ENCODE results near the gene CRYGA.
"Not testable (repeated sequence)": the region's sequence is repeated elsewhere in the genome, so short reads cannot be mapped to it uniquely, and the experiment has no call there.

The CRYGA gene

DNA sequence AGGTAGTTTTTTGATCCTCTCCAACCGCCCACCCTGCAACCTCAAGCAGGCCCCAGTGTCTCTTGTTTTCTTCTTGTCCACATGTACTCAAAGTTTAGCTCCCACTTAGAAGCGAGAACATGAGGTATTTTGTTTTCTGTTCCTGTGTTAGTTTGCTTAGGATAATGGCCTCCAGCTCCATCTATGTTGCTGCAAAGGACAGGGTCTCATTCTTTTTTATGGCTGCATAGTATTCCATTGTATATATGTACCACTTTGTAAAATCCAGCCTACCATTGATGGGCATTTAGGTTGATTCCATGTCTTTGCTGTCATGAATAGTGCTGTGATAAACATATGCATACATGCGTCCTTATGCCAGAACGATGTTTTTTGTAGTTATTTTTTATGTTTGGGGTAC is 36.3 kb downstream of the CRYGA start:
- H3K27ac ChIP-seq (ENCODE audit: insufficient read depth, low read depth, low read length, poor library complexity, severe bottlenecking): no peak overlapping the region
- H3K9me3 ChIP-seq (ENCODE audit: control insufficient read depth, low read length): no peaks in the 10 kb centered on the region
- WGBS, 2 experiments: 92 to 94% methylated on average over 2 to 4 of the region's 4 CpGs
- no peaks in the 10 kb centered on the region for H3K4me1 ChIP-seq (ENCODE audit: control insufficient read depth, insufficient read depth, low read length)
- H3K27me3 ChIP-seq (ENCODE audit: control insufficient read depth, insufficient read depth, low read length, poor library complexity, severe bottlenecking): no peaks in the 10 kb centered on the region
- no peaks in the 10 kb centered on the region for H3K36me3 ChIP-seq (ENCODE audit: control insufficient read depth, insufficient read depth, low read length)
- H3K4me3 ChIP-seq (ENCODE audit: insufficient read depth, low read depth, low read length): no peak overlapping the region

DNA sequence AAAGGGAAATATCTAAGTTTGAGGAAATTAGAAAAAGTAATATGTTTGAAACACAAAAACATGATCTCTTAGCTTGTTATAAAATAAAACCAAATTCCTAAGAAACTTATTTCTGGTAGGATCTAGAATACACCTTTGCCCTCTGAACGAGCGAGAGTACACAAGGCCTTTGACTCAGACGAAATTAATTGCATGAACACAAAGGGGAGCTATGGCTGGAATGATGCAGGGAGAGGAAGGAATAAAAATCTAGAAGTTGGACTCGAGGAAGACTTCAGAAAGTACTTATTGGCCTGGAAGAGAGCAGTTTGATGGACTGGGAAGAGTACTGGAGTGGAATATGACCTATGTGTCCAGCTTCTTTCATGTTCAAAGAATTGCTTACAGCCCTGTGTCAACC is 38.1 kb downstream of the CRYGA start:
- no peaks in the 10 kb centered on the region for H3K36me3 ChIP-seq (ENCODE audit: control insufficient read depth, insufficient read depth, low read length)
- no peaks in the 10 kb centered on the region for H3K27me3 ChIP-seq (ENCODE audit: control insufficient read depth, insufficient read depth, low read length, poor library complexity, severe bottlenecking)
- 87 to 90% methylated on average over 4 of the region's 4 CpGs for WGBS, 2 experiments
- no peaks in the 10 kb centered on the region for H3K9me3 ChIP-seq (ENCODE audit: control insufficient read depth, low read length)
- no peaks in the 10 kb centered on the region for H3K4me1 ChIP-seq (ENCODE audit: control insufficient read depth, insufficient read depth, low read length)
- H3K27ac ChIP-seq (ENCODE audit: insufficient read depth, low read depth, low read length, poor library complexity, severe bottlenecking): no peak overlapping the region
- no peak overlapping the region for H3K4me3 ChIP-seq (ENCODE audit: insufficient read depth, low read depth, low read length)

- not testable (repeated sequence) for H3K27me3 ChIP-seq (ENCODE audit: control insufficient read depth, insufficient read depth, low read length, poor library complexity, severe bottlenecking); H3K4me3 ChIP-seq (ENCODE audit: insufficient read depth, low read depth, low read length); H3K36me3 ChIP-seq (ENCODE audit: control insufficient read depth, insufficient read depth, low read length); H3K9me3 ChIP-seq (ENCODE audit: control insufficient read depth, low read length); H3K4me1 ChIP-seq (ENCODE audit: control insufficient read depth, insufficient read depth, low read length); H3K27ac ChIP-seq (ENCODE audit: insufficient read depth, low read depth, low read length, poor library complexity, severe bottlenecking)
- 80 to 83% methylated on average over 46 of the region's 46 CpGs for WGBS, 2 experiments
These were observed 39.2 kb downstream of the CRYGA start, which contains the start of gene CRYGD for GRCh38 chr2:208124013-208124715. Gene CRYGD (minus strand): TSS chr2:208124524. CDS start chr2:208124473, 51 bp downstream.

DNA sequence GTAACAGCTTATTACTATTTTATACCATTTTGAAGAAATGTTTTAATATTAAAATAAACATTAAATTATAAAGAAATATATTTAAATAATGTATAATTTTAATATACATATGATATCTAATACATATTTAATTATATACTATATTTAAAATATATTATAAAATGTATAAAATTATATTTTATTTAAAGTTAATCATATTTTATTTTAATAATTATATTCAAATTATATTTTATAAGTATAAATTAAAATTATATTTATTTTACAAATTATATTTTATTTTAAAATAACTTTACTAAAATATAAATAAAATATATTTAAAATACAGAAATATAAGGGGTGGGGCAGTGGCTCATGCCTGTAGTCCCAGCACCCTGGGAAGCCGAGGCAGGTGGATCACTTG is 41.1 kb downstream of the CRYGA start:
- 90 to 95% methylated on average over 1 of the region's 1 CpG for WGBS, 2 experiments
- no peaks in the 10 kb centered on the region for H3K27me3 ChIP-seq (ENCODE audit: control insufficient read depth, insufficient read depth, low read length, poor library complexity, severe bottlenecking)
- H3K27ac ChIP-seq (ENCODE audit: insufficient read depth, low read depth, low read length, poor library complexity, severe bottlenecking): no peak overlapping the region
- H3K9me3 ChIP-seq (ENCODE audit: control insufficient read depth, low read length): no peaks in the 10 kb centered on the region
- no peaks in the 10 kb centered on the region for H3K4me1 ChIP-seq (ENCODE audit: control insufficient read depth, insufficient read depth, low read length)
- no peak overlapping the region for H3K4me3 ChIP-seq (ENCODE audit: insufficient read depth, low read depth, low read length)
- no peaks in the 10 kb centered on the region for H3K36me3 ChIP-seq (ENCODE audit: control insufficient read depth, insufficient read depth, low read length)

- H3K27me3 ChIP-seq (ENCODE audit: control insufficient read depth, insufficient read depth, low read length, poor library complexity, severe bottlenecking): no peaks in the 10 kb centered on the region
- no peak overlapping the region for H3K27ac ChIP-seq (ENCODE audit: insufficient read depth, low read depth, low read length, poor library complexity, severe bottlenecking)
- no peaks in the 10 kb centered on the region for H3K36me3 ChIP-seq (ENCODE audit: control insufficient read depth, insufficient read depth, low read length)
- H3K4me1 ChIP-seq (ENCODE audit: control insufficient read depth, insufficient read depth, low read length): no peaks in the 10 kb centered on the region
- H3K9me3 ChIP-seq (ENCODE audit: control insufficient read depth, low read length): no peaks in the 10 kb centered on the region
- H3K4me3 ChIP-seq (ENCODE audit: insufficient read depth, low read depth, low read length): no peak overlapping the region
- WGBS, 2 experiments: 87 to 100% methylated on average over 3 of the region's 3 CpGs
These were observed 44.5 kb downstream of the CRYGA start for GRCh38 chr2:208118918-208119317.

GRCh38 chr2:208117390-208117789 is 46.0 kb downstream of the CRYGA start:
- H3K9me3 ChIP-seq (ENCODE audit: control insufficient read depth, low read length); H3K36me3 ChIP-seq (ENCODE audit: control insufficient read depth, insufficient read depth, low read length); H3K4me3 ChIP-seq (ENCODE audit: insufficient read depth, low read depth, low read length); H3K27ac ChIP-seq (ENCODE audit: insufficient read depth, low read depth, low read length, poor library complexity, severe bottlenecking); H3K4me1 ChIP-seq (ENCODE audit: control insufficient read depth, insufficient read depth, low read length): not testable (repeated sequence)
- WGBS, 2 experiments: 95% methylated on average over 11 of the region's 11 CpGs
- H3K27me3 ChIP-seq (ENCODE audit: control insufficient read depth, insufficient read depth, low read length, poor library complexity, severe bottlenecking): peaks cover 13% of the 10 kb centered on the region

DNA sequence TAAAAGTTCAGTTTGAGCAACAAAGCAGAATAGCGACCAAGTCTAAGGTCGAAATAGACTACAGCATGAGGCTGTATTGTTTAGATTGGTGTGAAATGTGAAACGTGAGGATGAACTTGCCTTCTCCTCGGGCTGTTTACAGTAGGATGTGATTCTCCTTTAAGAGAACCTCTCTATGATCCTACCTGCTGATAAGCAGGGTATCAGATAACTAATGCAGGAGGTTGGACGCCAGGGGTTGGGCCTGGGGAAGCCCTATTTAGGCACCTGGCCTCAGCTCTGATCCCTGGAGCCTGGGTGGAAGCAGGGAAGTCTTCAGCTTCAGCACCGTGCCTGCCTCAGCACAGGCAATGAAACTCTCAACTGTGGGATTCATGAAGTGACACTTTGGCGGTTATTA is 50.4 kb downstream of the CRYGA start:
- 14 to 21% methylated on average over 7 of the region's 7 CpGs for WGBS, 2 experiments
- no peaks in the 10 kb centered on the region for H3K9me3 ChIP-seq (ENCODE audit: control insufficient read depth, low read length)
- H3K4me3 ChIP-seq (ENCODE audit: insufficient read depth, low read depth, low read length): no peak overlapping the region
- H3K27ac ChIP-seq (ENCODE audit: insufficient read depth, low read depth, low read length, poor library complexity, severe bottlenecking): no peak overlapping the region
- H3K36me3 ChIP-seq (ENCODE audit: control insufficient read depth, insufficient read depth, low read length): no peaks in the 10 kb centered on the region
- peaks cover 9% of the 10 kb centered on the region for H3K4me1 ChIP-seq (ENCODE audit: control insufficient read depth, insufficient read depth, low read length)
- peaks cover 21% of the 10 kb centered on the region for H3K27me3 ChIP-seq (ENCODE audit: control insufficient read depth, insufficient read depth, low read length, poor library complexity, severe bottlenecking)

DNA sequence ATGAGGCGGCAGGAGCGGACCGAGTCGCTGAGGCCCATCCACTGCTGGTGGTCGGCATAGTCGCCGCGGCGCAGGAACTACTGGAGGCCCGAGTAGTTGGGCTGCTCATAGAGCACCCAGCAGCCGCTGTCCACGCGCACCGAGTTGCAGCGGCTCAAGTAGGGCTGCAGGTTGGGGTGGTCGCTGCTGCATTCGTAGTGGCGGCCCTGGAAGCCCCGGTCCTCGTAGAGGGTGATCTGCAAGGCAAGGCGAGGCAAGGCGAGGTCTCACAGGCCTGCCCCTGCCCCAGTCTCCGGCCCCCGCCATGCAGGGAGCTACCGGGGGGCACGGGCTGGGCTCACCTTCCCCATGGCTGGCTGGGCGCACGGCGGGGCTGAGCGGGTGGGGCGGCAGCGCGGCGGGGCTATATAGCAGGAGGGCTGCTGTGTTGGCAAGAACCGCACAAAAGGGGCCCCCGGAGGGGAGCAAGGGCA is 51.1 kb downstream of the CRYGA start:
- 16 to 20% methylated on average over 36 of the region's 36 CpGs for WGBS, 2 experiments
- peak overlapping the region; percentile 13 for H3K4me3 ChIP-seq (ENCODE audit: insufficient read depth, low read depth, low read length)
- not testable (repeated sequence) for H3K9me3 ChIP-seq (ENCODE audit: control insufficient read depth, low read length); H3K36me3 ChIP-seq (ENCODE audit: control insufficient read depth, insufficient read depth, low read length); H3K4me1 ChIP-seq (ENCODE audit: control insufficient read depth, insufficient read depth, low read length); H3K27ac ChIP-seq (ENCODE audit: insufficient read depth, low read depth, low read length, poor library complexity, severe bottlenecking)
- peaks cover 21% of the 10 kb centered on the region for H3K27me3 ChIP-seq (ENCODE audit: control insufficient read depth, insufficient read depth, low read length, poor library complexity, severe bottlenecking)
